SK-N-SH (cell line): ENCODE measurements around the gene THSD4.

ENCODE experiments used
- EP300 ChIP-seq, 2 experiments: IDR thresholded peaks; 2 replicates each; pipeline versions ENCODE4 v1.4.0 to v1.6.1; 2012; ENCODE audit warnings: borderline replicate concordance in 1 of 2, low read depth in 1 of 2, low read length in 1 of 2
- EZH2phosphoT487 ChIP-seq: fragments of 200-600 bp; sonication (generic); IDR thresholded peaks from 2 replicates; pipeline ENCODE4 v1.6.1; 2017; ENCODE audit warnings: low read depth, mixed run types, mild to moderate bottlenecking, antibody characterized with exemption, moderate library complexity, borderline replicate concordance
- FOXJ3 ChIP-seq: sonication (generic); formaldehyde crosslinking; IDR thresholded peaks from 2 replicates; pipeline ENCODE4 v1.5.1; 2020; ENCODE audit warnings: mild to moderate bottlenecking, missing genetic modification reagents
- MXI1 ChIP-seq: IDR thresholded peaks from 2 replicates; pipeline ENCODE4 v1.6.1; 2012; ENCODE audit warnings: mild to moderate bottlenecking, low read depth, low read length, improper control_type of control experiment
- PBX3 ChIP-seq: IDR thresholded peaks from 2 replicates; pipeline ENCODE4; 2012
- RAD21 ChIP-seq: IDR thresholded peaks from 2 replicates; pipeline ENCODE4 v1.6.1; 2012; ENCODE audit warnings: mild to moderate bottlenecking, low read length
- TAF1 ChIP-seq: IDR thresholded peaks from 2 replicates; pipeline ENCODE4 v1.6.1; 2012; ENCODE audit warnings: low read depth, mild to moderate bottlenecking, low read length, moderate library complexity, borderline replicate concordance
- TCF12 ChIP-seq: IDR thresholded peaks from 2 replicates; pipeline ENCODE4 v1.4.0; 2012
- TF ChIP-seq, protein P1 (sequence below): fragments of 200-600 bp; sonication (generic); IDR thresholded peaks from 2 replicates; pipeline ENCODE4 v1.6.1; 2017; ENCODE audit warnings: antibody characterized with exemption, mild to moderate bottlenecking, moderate library complexity
- TF ChIP-seq, protein P2 (sequence below): IDR thresholded peaks from 2 replicates; pipeline ENCODE4 v1.4.0; 2012; ENCODE audit warnings: low read depth
- TF ChIP-seq, protein P3 (sequence below): fragments of 150-350 bp; IDR thresholded peaks from 2 replicates; pipeline ENCODE4 v1.6.1; 2016; ENCODE audit warnings: mild to moderate bottlenecking, low read depth, low read length

GRCh38 chr15:71639471-71639870 is 524.2 kb downstream of the THSD4 start:
- TF ChIP-seq, protein P1, sequence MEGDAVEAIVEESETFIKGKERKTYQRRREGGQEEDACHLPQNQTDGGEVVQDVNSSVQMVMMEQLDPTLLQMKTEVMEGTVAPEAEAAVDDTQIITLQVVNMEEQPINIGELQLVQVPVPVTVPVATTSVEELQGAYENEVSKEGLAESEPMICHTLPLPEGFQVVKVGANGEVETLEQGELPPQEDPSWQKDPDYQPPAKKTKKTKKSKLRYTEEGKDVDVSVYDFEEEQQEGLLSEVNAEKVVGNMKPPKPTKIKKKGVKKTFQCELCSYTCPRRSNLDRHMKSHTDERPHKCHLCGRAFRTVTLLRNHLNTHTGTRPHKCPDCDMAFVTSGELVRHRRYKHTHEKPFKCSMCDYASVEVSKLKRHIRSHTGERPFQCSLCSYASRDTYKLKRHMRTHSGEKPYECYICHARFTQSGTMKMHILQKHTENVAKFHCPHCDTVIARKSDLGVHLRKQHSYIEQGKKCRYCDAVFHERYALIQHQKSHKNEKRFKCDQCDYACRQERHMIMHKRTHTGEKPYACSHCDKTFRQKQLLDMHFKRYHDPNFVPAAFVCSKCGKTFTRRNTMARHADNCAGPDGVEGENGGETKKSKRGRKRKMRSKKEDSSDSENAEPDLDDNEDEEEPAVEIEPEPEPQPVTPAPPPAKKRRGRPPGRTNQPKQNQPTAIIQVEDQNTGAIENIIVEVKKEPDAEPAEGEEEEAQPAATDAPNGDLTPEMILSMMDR: no peak
- TF ChIP-seq, protein P2, sequence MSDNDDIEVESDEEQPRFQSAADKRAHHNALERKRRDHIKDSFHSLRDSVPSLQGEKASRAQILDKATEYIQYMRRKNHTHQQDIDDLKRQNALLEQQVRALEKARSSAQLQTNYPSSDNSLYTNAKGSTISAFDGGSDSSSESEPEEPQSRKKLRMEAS: no peak
- no peak for TF ChIP-seq TAF1
- no peak for TF ChIP-seq MXI1
- no peak for TF ChIP-seq PBX3
- no peak for TF ChIP-seq EP300 (IDR thresholded peaks at IDR 0.05; ENCODE audit: borderline replicate concordance in 1 of 2, low read depth in 1 of 2, low read length in 1 of 2)
- no peak for TF ChIP-seq EZH2phosphoT487
- no peak for TF ChIP-seq TCF12
- no peak for TF ChIP-seq RAD21
- TF ChIP-seq FOXJ3: no peak
- TF ChIP-seq, protein P3, sequence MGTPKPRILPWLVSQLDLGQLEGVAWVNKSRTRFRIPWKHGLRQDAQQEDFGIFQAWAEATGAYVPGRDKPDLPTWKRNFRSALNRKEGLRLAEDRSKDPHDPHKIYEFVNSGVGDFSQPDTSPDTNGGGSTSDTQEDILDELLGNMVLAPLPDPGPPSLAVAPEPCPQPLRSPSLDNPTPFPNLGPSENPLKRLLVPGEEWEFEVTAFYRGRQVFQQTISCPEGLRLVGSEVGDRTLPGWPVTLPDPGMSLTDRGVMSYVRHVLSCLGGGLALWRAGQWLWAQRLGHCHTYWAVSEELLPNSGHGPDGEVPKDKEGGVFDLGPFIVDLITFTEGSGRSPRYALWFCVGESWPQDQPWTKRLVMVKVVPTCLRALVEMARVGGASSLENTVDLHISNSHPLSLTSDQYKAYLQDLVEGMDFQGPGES: no peak
